Measurements from ENCODE around the gene CXCR5. TPM values are rescaled to one million over a fixed set of nuclear protein-coding genes. Genes with fewer than 3 reads are reported as not detected.

CXCR5 gene
- total RNA-seq, 4 donors from 2014 or later = 0.17 TPM; not detected in 3

DNA sequence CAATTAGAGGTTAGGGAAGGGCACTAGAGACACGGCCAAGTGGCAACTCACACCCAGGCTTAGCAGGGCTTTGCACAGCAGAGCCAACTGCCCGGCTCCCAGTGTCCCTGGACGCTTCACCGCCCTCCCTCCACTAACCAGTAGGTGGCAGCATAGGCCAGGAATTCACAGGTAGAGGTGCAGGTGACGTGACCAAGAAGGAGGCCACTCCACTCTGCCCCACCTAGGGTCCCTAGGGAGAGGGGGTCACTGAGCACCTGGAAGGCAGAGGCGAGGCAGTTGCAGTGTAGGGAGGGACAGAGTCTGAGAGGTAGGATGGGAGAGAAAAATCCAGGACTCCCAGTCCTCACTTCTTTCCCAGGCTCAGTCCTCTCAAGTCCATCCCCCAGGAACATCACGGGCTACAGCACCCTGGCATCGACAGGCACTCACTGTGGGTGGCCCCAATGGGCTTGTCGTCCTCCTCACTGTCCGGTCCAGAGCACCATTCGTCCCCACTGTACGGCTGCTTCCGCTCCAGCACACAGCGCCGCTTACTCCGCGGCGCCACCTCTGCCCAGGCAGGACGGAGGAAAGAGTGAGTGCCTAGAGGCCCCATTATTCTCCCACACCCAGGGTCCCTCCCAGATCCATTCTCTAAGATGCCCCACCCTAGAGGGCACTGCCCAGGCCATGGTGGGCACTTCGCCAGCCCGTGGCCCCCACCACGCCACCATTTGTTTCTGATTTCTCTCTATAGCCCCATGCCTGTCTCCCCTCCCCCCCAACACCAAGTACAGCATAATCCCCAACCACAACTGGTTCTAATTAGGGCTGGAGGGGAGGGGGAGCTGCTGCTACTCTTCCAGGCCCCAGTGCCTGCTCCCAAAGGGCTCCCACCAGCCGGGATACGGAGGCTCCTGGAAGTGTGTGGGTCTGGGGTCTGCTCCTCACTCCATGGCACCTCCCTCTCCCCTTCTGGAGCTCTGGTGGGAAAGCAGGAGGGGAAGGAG is 23.7 kb downstream of the CXCR5 start:
- peak overlapping the region; percentile 90 to 98 (median 96) for H3K27ac ChIP-seq (replicated peaks in 1 of 4)
- peak; percentile 98 for DNase-seq (ENCODE audit: extremely low spot score)
- peaks cover 54 to 77% (median 63%) of the 10 kb centered on the region in 4 donors for H3K4me1 ChIP-seq
- no peaks in the 10 kb centered on the region for H3K27me3 ChIP-seq
- no peak overlapping the region for H3K4me3 ChIP-seq
- intact Hi-C loops (cut with DNase I) = loop anchor here (1.0 to 2.0 kb wide), 2 partner anchors 15 to 23 kb away; no protein-coding TSS in a partner anchor
- TF ChIP-seq, protein P1, sequence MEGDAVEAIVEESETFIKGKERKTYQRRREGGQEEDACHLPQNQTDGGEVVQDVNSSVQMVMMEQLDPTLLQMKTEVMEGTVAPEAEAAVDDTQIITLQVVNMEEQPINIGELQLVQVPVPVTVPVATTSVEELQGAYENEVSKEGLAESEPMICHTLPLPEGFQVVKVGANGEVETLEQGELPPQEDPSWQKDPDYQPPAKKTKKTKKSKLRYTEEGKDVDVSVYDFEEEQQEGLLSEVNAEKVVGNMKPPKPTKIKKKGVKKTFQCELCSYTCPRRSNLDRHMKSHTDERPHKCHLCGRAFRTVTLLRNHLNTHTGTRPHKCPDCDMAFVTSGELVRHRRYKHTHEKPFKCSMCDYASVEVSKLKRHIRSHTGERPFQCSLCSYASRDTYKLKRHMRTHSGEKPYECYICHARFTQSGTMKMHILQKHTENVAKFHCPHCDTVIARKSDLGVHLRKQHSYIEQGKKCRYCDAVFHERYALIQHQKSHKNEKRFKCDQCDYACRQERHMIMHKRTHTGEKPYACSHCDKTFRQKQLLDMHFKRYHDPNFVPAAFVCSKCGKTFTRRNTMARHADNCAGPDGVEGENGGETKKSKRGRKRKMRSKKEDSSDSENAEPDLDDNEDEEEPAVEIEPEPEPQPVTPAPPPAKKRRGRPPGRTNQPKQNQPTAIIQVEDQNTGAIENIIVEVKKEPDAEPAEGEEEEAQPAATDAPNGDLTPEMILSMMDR (IDR thresholded peaks at IDR 0.05) = peak; percentile 93 to 97 (median 95)
- TF ChIP-seq POLR2AphosphoS5 (IDR thresholded peaks at IDR 0.05) (peak; percentile 64 to 72), POLR2A (IDR thresholded peaks at IDR 0.05; ENCODE audit: low read depth) (no peak), EP300 (IDR thresholded peaks at IDR 0.05) (no peak)
- H3K9me3 ChIP-seq = no peaks in the 10 kb centered on the region
- 28% methylated on average over 13 of the region's 24 CpGs for WGBS
- H3K36me3 ChIP-seq = peaks cover 10 to 62% (median 58%) of the 10 kb centered on the region in 4 donors

DNA sequence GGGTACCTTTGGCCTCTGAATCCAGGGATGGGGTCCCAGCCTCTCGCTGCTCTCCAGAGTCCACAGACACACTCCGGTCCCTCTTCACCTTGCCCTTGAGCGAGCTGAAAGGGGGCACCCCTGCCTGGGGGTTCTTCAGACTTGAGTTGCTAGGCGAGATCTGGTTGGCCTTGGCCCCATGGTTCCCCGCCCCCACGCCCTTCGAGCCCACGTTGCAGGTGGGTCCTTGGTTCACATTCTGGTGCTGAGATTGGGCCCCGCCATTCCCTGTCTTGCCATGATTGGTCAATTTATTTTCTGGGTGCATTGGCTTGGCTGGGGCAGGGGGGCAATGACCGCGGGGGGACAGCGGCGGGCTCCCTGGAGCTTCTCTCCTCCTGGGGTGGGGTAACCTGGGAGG is 24.6 kb downstream of the CXCR5 start:
- Histone ChIP-seq H3K9me3 (no peaks in the 10 kb centered on the region), H3K36me3 (peaks cover 2 to 53% (median 48%) of the 10 kb centered on the region in 4 donors), H3K27ac (replicated peaks in 1 of 4) (peak overlapping the region; percentile 90 to 98 (median 96)), H3K27me3 (no peaks in the 10 kb centered on the region), H3K4me1 (peaks cover 63 to 77% (median 70%) of the 10 kb centered on the region in 4 donors), H3K4me3 (peak overlapping the region in 1 of 4 donors; percentile 53)
- intact Hi-C loops (cut with DNase I) = loop anchor here (2.0 kb wide), 1 partner anchor 15 kb away; no protein-coding TSS in a partner anchor
- no peak for TF ChIP-seq POLR2A (IDR thresholded peaks at IDR 0.05; ENCODE audit: low read depth)
- no peak for TF ChIP-seq EP300 (IDR thresholded peaks at IDR 0.05)
- TF ChIP-seq POLR2AphosphoS5 (IDR thresholded peaks at IDR 0.05) = no peak
- TF ChIP-seq, protein P1 (IDR thresholded peaks at IDR 0.05) = no peak
- no peak for DNase-seq (ENCODE audit: extremely low spot score)
- 55% methylated on average over 8 of the region's 13 CpGs for WGBS

DNA sequence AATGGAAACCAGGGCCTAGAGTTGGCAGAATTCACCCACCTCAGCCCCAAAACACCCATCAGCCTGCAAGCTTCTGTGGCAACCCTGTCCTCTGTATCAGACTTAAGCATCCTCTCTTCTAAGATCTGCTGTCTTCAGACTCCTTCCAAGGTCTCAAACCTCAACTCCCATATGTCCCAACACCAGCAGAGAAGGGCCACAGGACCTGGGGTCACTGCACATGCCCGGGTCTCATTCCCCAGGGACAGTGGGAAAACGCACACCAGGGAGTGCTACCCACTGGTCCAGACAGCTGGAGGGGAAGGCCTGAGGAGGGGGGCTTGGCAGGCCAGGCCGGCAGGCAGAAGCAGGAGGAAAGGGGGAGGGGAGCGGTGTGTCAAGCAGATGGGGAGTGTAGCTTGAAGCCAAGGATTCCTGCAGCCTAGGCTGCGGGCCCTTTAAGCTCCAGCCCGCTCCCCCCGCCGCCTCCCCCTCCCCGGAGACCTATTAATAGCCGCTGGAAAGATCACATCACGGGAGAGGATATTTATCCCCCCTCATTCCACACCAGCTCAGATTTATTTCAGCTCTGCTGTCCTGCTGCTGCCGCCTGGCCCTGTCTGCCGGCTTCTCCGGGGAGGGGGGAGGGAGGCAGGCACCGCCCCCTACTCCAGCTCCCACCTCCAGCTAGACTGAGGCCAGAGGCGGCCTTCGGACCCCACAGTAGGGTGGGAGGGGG is 25.4 kb downstream of the CXCR5 start:
- peaks cover 71 to 77% (median 76%) of the 10 kb centered on the region in 4 donors for H3K4me1 ChIP-seq
- H3K27ac ChIP-seq (replicated peaks in 1 of 4) = peak overlapping the region; percentile 90 to 98 (median 96)
- peak; percentile 94 for DNase-seq (ENCODE audit: extremely low spot score)
- TF ChIP-seq POLR2AphosphoS5 (IDR thresholded peaks at IDR 0.05) = peak; percentile 82 to 96
- no peak for TF ChIP-seq EP300 (IDR thresholded peaks at IDR 0.05)
- peak; percentile 41 for TF ChIP-seq POLR2A (IDR thresholded peaks at IDR 0.05; ENCODE audit: low read depth)
- intact Hi-C loops (cut with DNase I) = loop anchor here (2.0 kb wide), 1 partner anchor 14 kb away; no protein-coding TSS in a partner anchor
- H3K27me3 ChIP-seq = no peaks in the 10 kb centered on the region
- H3K9me3 ChIP-seq = no peaks in the 10 kb centered on the region
- peak overlapping the region; percentile 48 to 61 (median 52) for H3K4me3 ChIP-seq
- 15% methylated on average over 12 of the region's 17 CpGs for WGBS
- peaks cover 0 to 45% (median 40%) of the 10 kb centered on the region in 4 donors for H3K36me3 ChIP-seq

DNA sequence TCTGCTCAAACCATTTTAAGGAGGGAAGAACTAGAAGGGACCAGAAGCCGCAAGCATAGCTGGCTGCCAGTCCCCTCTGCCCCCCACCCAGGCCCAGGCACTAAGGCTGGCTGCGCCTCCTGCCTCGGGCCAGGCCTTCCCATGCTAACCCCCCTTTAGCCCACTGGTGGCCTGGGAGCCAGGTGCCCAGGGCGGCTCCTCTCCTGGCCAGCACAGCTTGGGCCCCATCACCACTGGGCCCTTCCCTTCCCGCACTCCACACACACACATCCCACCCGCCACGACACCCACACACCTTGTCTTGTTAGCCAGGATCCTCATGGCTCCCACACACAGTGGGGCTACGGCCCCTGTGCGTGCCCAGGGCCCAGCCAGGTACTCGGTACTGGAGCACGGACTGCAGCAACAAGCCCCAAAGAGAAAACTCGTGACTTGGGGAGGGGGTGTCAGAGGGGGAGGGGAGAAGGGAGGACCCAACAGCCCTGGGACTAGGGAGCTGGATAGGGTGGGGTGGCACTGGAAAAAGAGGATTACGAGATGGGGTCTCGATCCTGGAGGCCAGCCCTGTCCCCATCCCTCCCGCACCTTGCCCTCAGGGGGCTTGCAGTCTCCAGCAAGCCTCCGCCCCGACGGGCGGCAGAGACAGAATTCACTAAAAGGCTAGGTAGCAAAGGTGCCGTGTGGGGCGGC is 26.1 kb downstream of the CXCR5 start:
- intact Hi-C loops (cut with DNase I) = loop anchor here (1.0 to 2.0 kb wide), 2 partner anchors 13 to 17 kb away; no protein-coding TSS in a partner anchor
- WGBS = 36% methylated on average over 13 of the region's 21 CpGs
- peaks cover 0 to 38% (median 34%) of the 10 kb centered on the region in 4 donors for H3K36me3 ChIP-seq
- H3K27me3 ChIP-seq = no peaks in the 10 kb centered on the region
- H3K27ac ChIP-seq (replicated peaks in 1 of 4) = peak overlapping the region; percentile 90 to 98 (median 96)
- peak overlapping the region; percentile 48 to 61 (median 52) for H3K4me3 ChIP-seq
- H3K4me1 ChIP-seq = peaks cover 78 to 84% (median 82%) of the 10 kb centered on the region in 4 donors
- TF ChIP-seq EP300 (IDR thresholded peaks at IDR 0.05) (no peak), POLR2AphosphoS5 (IDR thresholded peaks at IDR 0.05) (no peak), POLR2A (IDR thresholded peaks at IDR 0.05; ENCODE audit: low read depth) (no peak)
- TF ChIP-seq, protein P1 (IDR thresholded peaks at IDR 0.05) = no peak
- H3K9me3 ChIP-seq = no peaks in the 10 kb centered on the region
- no peak for DNase-seq (ENCODE audit: extremely low spot score)

Measured in esophagus muscularis mucosa (tissue), 4 donors.